Mammary epithelial cell (primary cell): ENCODE results near the gene SGCA.

Source experiments
- EZH2 ChIP-seq: IDR thresholded peaks from 2 replicates; pipeline ENCODE4 v1.6.1; 2012; ENCODE audit warnings: low read length, inconsistent platforms, borderline replicate concordance
- TF ChIP-seq, protein P1 (sequence below), 2 donors: IDR thresholded peaks in 1 of 2; conservative IDR thresholded peaks in 1 of 2; 2 replicates each; pipeline ENCODE4 v1.5.1; 2011 to 2012; ENCODE audit warnings: inconsistent platforms in 2 of 2, low read length in 2 of 2, mild to moderate bottlenecking in 2 of 2, control low read depth in 1 of 2, low read depth in 1 of 2; ENCODE audit not compliant: insufficient read depth in 1 of 2; ENCODE audit errors: extremely low read depth in 1 of 2

DNA sequence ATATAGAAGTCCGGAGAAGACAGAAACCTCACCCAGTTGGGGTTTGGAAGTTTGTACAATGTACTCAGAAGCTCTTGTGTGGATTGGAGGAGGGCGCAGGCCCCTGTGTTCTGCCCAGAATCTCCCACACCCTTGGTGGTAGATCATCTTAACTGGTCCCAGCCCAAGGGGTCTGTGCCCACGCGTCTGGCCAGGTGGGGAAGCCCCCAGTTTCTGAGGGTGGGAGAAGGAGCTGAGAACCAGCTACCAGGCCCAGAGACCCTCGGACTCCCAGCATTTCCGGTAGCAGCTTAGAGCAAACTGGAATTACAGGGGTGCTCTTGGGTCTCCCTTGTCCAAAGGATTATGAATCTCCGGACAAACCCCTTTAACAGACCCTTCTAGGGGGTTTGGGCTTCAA, 13.1 kb upstream of the SGCA start:
- TF ChIP-seq, protein P1, sequence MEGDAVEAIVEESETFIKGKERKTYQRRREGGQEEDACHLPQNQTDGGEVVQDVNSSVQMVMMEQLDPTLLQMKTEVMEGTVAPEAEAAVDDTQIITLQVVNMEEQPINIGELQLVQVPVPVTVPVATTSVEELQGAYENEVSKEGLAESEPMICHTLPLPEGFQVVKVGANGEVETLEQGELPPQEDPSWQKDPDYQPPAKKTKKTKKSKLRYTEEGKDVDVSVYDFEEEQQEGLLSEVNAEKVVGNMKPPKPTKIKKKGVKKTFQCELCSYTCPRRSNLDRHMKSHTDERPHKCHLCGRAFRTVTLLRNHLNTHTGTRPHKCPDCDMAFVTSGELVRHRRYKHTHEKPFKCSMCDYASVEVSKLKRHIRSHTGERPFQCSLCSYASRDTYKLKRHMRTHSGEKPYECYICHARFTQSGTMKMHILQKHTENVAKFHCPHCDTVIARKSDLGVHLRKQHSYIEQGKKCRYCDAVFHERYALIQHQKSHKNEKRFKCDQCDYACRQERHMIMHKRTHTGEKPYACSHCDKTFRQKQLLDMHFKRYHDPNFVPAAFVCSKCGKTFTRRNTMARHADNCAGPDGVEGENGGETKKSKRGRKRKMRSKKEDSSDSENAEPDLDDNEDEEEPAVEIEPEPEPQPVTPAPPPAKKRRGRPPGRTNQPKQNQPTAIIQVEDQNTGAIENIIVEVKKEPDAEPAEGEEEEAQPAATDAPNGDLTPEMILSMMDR (conservative IDR thresholded peaks at IDR 0.05 in 1 of 2, IDR thresholded peaks at IDR 0.05 in 1 of 2; ENCODE audit: extremely low read depth in 1 of 2, insufficient read depth in 1 of 2, low read depth in 1 of 2, low read length in 2 of 2), result no peak
- no peak for TF ChIP-seq EZH2
